ENCODE data around the gene PPIF.
A peak's percentile ranks its signal among the peaks of the same experiment; 100 is the strongest.

Gene PPIF

DNA sequence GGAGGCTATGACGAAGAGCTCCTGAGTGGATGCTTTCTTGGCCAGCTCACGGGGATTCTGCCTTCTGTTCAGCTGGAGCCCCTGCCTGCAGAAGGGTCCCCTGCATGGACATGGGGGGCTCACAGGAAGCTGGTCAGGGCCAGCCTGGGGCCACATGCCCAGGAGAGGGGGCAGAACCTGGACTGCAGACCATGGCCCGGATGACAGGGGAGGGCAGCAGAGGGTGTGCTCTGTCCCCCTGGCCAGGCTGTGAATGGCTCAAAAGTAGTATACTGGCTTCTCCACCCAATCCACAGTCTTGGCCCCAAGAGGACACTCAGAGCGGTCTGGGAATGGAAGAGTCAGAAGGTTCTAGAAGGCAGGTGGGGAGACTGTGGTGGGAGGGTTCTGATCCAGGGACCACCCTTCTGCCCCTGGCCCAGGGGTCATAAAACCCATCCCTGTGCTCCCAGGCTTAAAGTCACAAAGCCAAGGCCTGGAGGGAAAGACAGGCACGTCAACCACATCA lies 40.3 kb downstream of the PPIF start:
- no peak for DNase-seq (ENCODE audit: low read depth in 3 of 3)

DNA sequence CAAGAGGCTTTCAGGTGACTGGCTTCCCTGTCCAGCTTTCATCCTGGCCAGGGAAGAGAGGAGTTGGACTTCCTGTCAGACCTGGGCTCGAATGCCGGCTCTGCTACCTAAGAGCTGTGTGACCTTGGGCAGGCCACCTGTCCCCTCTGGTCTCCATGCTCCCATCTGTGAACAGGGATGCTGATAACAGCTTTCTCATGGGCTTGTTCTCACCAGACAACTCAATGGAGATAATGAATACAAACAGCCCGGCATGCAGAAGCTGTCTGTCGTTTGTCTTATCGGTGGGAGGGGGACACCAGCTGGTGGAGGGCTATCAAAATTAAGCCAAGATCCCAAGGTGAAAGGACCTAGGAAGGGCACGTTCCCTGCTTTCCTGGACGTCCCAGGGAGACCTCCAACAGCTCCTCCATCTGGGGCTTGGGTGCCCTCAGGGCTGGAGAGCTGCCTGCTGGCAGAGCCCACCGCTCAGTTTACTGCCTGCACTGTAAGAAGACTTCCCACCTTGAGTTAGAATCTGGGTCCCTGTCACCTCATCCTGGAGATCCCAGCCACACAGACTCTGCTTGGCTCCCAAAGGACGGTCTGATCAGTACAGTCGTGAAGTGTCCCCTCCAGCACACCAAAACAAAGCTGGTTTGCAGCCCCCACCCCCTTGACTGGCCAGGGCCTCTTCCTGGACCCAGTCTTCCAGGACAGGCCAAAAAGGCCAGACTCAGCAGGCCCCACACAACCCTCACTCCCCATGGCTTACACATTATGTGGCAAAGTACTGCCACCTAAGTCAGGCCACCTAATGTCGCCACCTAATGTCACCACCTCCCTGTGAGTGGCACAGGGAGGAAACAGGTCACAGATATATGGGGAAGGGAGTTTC lies 40.9 kb downstream of the PPIF start:
- no peak for DNase-seq (ENCODE audit: low read depth in 3 of 3)

DNA sequence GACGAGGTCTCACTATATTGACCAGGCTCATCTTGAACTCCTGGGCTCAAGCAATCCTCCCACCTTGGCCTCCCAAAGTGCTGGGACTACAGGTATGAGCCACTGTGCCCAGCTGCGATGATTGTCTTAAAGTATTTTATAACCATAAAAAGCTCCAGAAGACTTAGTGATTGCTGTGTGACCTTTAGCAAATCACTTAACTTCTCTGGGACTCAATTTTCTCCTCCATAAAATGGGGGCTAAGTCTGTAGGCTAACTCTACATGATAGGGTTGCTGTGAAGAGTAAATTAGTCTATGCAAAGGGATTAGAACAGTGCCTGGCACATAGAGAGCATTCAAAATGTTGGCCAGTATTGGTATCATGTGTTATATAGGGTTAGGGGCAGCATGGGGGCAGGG lies 42.8 kb downstream of the PPIF start:
- DNase-seq (ENCODE audit: low read depth in 3 of 3), result no peak

DNA sequence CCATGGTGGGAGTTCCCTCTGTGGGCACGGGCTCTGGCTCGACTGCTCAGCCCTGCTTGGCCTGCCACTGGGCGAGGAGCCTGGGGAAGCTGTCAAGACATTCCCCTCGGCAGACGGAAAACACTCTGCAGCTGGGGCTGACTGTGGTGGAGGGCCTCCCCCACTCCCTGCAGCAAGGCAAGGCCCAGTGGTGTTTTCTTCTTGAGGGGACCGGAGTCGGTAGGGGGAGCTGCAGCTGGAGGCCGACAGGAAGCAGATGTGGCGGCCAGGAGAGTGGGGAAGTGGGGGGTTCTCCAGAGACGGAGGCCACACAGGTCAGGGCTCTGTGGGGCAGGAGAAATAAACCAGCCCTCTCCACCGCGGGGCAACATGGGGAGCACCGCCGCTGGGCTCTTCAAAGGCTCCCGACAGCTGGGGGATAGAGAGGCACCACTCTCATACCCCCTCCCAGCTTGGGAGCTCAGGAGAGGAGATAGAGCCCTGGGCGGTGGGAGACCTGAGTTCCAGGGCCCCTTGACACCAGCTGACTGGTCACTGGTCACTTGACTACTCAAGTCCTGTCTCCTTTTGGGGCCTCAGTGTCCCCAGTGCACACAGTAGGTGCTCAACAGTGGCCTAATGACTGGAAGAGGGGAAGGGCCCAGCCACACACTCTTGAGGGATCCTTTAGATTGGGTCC lies 43.4 kb downstream of the PPIF start:
- DNase-seq (ENCODE audit: low read depth in 3 of 3), result no peak

DNA sequence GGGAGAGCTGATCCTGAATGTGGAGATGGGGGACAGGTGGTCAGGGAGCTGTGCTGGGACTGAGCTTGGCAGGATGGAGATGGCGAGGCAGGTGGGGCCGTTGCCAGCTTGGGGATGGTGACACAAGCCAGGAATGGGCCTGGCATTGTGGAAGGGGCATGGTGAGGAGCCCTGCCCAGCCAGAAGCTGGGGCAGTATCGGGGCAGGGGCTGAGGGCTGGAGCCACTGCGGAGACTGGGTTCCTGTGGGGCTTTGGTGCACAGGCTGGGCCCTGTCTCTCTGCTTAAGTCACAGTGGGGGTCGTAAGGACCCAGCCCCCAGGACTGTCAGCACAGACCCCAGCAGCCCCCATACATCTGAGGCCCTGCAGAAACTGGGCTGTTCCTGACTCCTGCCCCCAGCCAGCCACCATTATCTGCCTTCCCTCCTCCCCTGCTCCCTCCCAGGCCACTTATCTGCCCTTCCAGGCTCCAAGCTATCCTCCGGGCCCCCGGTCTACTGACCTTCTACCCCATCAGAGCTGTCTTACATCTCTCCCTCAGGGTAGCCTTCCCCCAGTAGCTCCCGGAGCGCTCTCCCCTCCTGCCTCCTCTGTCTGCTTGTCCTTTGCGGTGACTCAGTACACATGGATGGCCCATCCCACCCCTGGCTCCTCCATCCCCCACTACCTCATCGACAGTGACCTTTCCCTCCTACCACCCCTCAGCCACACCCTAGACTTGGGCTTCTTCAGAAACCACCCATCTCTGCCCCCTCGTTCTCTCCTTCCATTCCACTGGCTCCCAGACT lies 44.2 kb downstream of the PPIF start:
- DNase-seq (ENCODE audit: low read depth in 3 of 3), result no peak

DNA sequence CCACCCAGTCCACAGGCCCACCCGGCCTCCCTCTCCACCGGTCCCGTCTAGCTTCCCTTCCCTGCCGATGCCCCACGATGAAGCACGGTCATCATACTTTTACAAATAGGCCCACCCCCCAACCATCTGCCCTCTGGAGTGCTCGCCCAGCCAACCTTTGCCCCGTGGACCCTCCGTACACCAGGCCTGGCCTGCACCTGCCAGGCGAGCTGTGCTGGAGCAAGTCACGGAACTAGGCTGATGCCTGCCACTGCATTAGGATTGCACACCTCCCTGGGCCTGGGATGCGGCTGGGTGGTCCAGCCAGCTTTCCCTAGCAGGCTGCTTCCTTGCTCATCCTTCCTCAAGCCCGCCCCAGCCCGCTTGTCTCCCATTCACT lies 44.7 kb downstream of the PPIF start:
- DNase-seq (ENCODE audit: low read depth in 3 of 3), result no peak

DNA sequence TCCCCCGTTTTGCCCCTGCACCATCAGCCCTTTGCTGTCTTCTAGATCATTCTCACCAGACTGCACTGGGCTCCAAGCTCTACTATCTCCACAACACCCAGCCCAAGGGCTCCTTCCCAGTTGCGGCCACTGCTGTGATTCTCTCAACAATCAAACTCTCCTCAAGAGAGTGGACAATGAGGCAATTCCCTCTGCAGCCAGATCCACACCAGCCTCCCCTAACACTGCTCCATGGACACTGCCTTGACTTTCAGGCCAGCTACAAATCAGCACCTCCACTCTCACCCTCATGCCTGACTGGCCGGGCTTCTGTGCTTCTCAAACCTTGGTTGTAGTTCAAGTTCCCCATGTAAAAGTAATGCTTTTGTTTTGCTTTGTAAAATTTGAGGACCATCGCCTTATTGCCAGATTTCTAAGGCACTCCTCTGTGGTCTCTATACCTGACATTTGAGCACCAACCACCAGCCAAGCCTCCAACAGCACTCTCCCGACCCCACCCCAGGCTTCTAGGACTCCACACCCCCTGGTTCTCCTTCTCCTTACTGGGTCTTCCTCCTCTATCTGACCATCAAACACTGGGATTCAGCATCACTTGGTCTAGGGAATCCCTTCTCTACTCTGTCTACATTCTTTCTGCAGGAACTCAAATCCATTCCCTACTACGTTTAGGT lies 45.4 kb downstream of the PPIF start:
- DNase-seq (ENCODE audit: low read depth in 3 of 3), result no peak

DNA sequence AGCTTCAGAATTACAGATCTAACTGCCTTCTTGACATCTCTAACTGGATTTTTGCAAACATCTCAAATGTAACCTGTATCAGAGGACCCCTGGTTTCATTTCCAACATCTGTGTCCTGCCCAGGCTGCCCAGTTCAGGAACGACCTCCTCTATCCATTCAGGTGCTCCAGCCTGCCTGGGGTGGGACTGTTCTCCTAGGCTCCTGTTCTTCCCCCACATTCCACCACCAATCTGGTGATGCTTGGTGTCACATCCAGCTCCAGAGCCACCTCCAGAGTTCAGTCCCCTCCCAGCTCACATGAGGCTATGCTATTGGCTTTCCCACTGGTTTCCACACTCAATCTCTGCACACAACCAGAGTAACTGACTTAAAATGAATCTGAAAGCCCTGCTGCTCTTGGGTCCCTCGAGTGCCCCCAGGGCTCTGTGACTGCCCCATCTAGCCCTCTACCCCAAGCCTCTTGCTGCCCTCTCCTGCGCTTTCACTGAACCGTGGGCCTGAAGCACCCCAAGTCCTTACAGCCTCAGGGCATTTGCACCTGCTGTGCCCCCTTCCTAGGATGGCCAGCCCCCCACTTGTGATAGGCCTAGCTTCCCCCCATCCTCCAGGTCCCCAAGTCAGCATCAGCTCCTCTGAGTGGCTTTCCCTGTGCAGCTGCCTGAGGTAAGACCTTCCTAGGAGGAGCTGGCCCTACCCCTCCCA lies 46.1 kb downstream of the PPIF start:
- no peak for DNase-seq (ENCODE audit: low read depth in 3 of 3)

DNA sequence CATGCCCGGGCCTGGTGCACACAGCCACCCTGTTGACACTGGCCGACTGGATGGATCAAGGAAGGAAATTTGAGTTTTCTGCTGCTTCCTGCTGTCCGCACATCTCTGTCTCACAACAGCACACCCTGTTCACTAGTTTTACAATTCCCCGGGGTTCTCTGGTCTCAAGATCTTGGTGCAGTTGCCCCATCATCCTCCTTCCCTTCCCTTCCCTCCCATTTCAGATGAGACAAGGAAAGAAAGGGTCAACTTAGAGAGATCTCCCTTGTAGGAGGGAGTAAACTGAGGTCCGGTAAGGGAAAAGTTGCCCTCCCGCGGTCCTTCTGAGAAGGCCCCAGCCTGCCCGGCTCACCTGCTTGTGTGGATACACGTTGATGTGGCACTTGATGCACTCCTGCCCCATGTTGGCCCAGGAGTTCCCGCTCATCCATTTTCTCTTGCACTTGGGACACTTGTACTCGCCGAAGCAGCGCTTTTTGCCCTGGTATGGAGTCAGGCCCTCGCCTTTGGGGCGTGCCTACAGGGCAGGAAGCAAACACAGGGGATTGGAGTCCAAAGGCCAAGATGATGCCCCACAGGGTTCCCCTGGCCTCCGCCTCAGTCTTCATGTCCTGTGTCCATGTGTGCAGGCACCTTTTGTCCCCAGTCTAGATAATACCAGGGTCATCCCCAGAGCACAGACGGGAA lies 46.8 kb downstream of the PPIF start:
- no peak for DNase-seq (ENCODE audit: low read depth in 3 of 3)

DNA sequence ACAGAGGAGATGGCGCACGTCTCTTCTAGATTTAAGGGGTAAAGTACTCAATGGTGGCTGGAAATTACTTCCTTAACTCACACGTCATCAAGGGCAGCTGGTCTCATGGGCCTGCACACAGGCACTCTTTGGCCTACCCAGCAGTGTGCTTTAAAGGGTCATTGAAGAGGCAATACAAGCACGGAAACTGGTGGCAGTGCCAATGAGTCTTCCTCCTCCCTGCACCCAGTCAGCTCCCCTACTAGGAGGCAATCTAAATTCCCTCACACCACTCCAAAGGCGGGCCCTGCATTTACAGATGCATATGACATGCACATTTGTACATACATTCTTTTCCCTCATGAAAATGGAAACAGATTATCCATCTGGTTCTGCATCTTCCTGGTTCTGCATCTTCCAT lies 47.4 kb downstream of the PPIF start:
- no peak for DNase-seq (ENCODE audit: low read depth in 3 of 3)

DNA sequence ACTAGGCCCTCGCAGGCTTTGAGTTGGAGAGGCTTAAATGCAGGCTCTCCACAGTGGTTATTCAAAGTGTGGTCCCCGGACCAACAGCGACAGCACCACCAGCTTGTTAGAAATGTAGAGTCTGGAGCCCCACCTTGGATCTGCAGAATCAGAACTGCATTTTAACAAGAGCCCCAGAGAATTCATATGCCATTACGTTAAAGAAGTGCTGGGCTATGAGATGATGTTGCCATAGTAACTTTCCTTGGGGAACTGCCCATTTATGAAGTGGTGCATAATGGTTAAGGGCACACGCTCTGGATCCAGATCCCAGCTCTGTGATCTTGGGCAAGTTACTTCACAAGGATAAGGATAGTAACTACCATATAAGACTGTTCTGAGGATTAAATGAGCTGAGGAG lies 49.3 kb downstream of the PPIF start:
- no peak for DNase-seq (ENCODE audit: low read depth in 3 of 3)

DNA sequence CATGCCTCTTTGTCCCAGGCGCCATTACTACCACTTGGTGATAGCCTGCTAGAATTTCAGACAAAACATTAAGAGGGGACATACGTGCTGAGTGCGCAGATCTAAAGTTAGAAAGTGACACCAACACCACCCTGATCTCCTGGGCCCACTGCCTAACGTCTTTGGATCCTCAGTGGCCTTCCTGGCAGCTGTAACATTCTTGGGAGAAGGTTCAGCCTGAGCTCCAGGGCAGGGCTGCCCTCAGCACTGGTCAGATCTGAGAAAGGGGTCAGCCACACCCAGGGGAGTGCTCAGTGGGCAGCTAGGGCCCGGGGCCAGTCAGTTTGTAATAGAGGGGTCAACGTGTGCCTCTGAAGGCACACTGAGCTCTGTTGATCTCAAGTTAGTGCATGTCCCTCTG lies 49.8 kb downstream of the PPIF start:
- DNase-seq (ENCODE audit: low read depth in 3 of 3), result no peak

DNA sequence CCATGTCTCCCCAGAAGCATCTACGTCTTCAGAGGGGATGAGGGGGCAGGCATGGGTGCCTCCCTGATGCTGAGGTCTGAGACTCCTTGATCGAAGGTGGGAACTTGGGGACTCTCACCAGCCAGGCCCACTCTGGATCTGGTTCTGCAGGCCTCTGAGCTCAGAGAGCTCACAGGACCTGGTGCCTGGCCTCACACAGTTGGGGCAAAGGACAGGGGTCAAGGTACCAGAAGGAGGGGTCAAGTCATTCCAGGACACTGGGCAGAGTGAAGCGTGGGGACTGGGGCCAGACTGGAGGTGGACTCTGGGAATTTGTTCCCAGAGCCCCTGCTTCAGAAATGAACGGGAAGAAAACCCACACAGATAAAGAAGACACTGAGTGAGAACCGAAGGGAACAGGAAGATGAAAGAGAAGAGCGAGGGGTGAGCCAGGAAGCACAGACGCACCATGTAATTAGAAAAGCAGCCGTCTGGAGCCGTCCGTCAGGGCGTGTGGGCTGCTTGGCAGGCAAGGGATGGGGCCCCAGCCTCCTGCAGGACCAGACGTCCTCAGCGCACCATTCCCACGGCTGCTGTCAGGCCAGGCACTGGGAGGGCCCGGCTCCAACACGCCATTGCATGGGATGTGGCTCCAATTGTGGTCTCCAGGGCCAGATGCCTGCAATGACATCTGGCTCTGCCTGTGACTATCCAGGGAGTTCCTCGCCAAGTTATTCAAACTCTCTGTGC lies 50.5 kb downstream of the PPIF start:
- no peak for DNase-seq (ENCODE audit: low read depth in 3 of 3)

DNA sequence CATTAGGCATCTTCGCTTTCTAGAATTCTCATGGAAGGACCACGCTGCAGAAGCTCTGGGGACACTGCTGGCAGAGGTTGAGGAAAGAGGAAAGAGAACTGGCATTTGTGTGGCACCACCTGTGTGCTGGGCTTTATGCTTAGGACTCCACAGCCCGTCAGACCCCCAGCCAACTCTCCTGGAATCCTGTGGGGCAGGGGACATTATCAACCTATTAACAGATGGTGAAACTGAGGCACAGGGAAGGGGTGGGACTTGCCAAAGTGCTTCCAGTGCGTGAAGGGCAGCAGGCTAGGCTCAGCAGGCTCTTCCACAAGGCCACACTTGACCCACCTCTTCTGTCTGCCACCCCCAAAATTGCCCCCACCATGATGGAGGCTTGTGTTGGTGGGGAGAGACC lies 51.4 kb downstream of the PPIF start:
- DNase-seq (ENCODE audit: low read depth in 3 of 3), result no peak

DNA sequence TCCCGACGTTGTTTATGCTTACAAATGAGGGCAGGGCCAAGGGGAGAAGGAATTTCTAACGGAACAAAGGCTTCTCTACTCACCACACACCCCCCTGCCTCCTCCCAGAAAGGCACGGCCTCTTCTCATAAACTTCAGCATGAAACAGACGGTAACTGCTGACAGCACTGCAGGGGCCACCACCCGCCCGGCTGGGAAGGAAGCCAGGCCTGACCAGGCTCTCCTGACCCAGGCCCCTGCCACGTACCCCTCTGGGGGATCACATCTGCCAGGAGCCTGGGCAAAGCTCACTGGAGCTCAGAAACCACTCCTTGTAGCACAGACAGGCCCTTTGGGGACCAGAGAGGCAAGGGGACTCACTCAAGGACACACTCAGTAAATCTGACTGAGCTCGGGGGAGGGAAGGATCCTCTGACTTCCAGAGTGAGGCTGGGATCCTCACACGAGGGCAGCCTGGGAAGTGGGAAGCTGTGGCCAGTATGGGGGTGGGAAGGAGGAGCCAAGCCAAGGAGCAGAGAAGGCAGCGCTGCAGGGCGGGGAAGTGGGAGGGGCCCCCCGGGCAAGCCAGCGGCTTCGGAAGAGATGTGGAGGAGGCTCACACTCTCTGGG lies 52.1 kb downstream of the PPIF start:
- no peak for DNase-seq (ENCODE audit: low read depth in 3 of 3)

DNA sequence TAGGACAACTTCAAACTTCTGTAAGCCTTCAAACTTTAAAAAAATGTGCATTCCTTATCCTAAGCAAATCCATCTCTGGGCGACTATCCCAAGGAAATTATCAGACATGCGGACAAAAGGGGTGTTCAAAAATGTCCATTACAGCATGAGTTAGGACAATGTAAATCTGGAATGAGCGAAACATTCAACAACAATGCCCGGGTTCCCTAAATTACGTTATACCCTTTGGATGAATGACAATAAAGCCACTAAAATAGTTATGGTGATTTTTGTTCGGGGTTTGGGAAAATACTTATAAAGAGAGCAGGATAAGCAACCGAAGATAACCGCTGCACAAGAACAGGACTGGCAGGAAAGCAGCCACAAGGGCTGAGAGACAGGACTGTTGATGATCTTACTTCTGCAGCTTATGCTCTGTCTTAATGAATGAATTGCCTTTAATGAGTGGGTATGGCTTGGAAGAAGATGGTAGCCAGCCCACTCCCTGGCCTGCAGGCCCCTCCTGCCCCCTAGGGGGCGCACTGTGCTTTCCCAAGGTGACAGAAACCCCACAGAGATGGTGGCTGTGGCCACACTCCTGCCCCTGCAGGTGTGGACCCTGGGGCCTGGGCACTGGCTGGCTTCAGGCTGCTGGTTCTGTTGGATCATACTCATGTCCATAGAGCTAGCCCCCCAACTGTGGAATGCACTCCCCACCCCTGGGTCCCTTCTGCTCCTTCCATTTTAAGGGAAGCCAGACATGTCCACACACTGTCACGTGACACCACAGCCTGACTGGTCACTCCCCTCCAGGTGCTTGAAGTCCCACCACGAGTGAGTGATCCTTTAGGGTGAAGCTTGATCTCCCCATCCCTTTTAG lies 53.1 kb downstream of the PPIF start:
- DNase-seq (ENCODE audit: low read depth in 3 of 3), result peak; percentile 13 to 14 (median 13)

DNA sequence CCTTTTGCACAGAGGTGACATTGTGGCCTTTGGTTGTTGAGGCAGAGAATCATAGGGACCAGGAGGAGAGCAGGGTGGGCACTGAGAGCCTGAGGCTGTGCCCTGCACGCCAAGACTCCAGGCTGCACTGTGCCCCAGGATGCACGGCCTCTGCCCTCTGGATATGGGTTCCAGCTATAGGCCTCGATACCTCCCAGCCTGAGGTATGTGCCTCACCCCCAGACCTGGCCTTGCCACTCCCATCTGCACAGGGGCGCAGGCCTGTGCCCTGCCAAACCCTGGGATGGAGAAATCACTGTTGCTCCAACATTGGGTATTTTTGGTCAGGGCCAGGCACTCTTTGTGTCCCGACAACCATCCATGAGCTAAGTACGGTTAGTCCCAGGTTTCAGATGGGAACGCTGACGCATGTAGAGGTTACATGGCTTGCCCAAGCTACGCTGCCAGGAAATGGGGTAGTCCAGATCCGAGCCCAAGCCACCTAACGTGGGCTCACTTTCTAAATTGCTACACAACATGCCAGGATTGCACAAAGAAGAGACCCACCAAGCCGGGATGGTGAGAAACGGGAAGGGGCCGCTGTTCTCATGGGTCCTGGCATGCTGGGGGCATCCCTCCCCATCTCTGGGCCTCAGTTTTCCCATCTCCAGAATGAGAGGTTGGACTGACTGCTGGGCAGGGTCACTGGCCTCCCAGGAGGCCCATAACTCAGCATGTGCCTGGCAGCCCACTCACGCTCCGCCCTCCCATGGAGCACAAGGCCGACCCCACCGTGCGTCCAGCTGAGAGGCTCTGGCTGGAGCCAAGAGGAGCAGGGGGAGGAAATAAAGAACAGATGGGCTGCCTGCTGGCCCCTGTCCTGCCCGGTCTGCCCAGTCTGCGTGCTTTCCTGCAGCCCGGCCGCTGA lies 54.0 kb downstream of the PPIF start:
- no peak for DNase-seq (ENCODE audit: low read depth in 3 of 3)

DNA sequence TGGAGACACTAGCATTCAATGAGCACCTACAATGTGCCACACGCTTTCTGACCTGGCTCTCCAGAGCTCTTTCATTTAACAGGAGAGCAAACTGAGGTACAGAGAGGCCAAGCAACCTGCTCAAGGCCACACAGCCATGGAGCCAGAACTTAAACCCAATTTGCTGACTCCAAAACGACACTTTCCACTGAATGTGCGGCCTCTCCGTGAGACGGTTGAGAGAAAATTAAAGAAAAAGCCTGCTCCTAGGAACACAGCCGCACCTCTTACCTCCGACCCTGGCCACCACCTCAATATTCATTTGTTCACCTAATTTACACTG lies 55.3 kb downstream of the PPIF start:
- DNase-seq (ENCODE audit: low read depth in 3 of 3), result no peak

All from stimulated activated CD4-positive, alpha-beta T cell treated with anti-CD3 and anti-CD28 coated beads, TNF-alpha, amount 100 ng/mL, for 4 hours (primary cell).